SKM-1 treated with dmso at 0.1 percent for 144 hours (cell line): ENCODE measurements around the gene PPP1R18.
"Not testable (repeated sequence)": the region's sequence is repeated elsewhere in the genome, so short reads cannot be mapped to it uniquely, and the experiment has no call there.

Experiments
- DNase-seq: peaks from one replicate; lab custom pipeline; 2025; ENCODE audit not compliant: unreplicated experiment; lab: John Stamatoyannopoulos, UW

PPP1R18 gene

DNA sequence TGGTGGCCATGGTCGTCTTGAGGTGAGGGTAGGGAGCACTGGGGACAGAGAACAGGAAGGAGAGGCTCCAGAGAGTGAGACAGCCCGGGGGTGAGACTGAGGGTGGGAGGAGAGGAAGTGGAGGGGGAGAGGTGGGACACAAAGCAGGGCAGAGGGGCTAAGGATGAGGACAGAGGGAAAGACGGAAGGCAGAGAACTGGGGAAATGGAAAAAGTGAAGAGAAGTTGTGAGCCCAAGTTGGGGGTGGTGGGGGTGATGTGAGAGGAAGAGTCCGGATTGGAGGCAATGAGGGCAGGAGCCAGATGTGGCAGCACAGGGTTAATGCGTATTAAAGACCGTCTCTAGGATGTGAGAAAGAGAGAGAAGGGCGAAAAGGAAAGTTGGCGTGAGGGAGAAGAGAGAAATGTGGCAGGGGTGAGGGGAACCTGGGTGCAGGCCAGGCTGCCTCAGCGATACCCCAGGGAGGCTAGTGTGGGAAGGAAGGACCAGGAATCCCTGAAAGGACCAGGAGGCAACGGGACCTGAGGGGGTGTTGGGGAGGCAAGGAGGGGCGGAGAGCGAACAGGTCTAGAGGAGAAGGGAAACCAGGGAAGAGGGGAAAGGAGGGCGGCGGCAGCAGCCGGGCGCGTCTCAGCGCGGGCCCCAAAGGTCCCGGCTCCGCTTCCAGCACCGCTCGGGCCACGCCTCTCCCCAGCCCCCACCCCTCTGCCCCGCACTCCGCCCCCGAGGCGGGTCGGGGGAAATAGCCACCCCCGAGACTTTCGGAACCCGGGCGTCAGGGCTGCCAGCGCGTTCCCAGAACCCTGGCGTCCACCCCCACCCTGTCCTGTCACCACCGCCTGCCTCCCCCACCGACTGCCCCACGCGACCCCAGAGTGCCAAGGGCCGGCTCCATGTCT is at the start of gene PPP1R18:
Gene PPP1R18 (minus strand): TSS at position 637 of the 899 bp plus-strand sequence. CDS start 627 bp downstream, at position 10.
- DNase-seq, result no peak

DNA sequence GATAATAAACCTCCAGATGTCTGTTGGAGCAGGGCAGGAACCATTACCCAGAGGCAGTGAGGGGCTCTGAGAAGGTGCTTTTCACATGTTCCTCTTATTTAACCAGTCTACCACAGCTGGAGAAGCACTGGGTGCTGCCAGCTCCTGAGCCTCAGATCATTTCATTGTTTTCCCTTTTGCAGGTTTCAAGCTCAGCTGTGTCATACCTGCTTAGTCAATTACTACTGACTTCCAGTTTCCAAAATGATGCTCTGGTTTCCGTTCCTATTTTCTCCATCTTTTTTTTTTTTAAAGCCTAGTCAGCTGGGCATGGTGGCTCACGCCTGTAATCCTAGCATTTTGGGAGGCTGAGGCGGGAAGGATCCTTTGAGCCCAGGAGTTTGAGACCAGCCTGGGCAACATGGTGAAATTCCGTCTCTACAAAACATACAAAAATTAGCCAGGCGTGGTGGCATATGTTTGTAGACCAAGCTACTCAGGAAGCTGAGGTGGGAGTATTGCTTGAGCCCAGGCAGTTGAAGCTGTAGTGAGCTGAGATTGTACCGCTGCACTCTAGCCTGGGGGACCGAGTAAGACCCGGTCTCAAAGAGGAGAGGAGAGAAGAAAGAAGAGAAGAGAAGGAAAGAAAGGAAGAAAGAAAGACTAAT is 49.3 kb upstream of the PPP1R18 start:
- DNase-seq, result no peak

- no peak for DNase-seq
Measured at GRCh38 chr6:30732237-30732943, 45.9 kb upstream of the PPP1R18 start.

- DNase-seq, result peak; percentile 65
Measured at GRCh38 chr6:30730601-30731435, 44.4 kb upstream of the PPP1R18 start.

- DNase-seq, result no peak
Measured at GRCh38 chr6:30727920-30728553, 41.6 kb upstream of the PPP1R18 start.

DNA sequence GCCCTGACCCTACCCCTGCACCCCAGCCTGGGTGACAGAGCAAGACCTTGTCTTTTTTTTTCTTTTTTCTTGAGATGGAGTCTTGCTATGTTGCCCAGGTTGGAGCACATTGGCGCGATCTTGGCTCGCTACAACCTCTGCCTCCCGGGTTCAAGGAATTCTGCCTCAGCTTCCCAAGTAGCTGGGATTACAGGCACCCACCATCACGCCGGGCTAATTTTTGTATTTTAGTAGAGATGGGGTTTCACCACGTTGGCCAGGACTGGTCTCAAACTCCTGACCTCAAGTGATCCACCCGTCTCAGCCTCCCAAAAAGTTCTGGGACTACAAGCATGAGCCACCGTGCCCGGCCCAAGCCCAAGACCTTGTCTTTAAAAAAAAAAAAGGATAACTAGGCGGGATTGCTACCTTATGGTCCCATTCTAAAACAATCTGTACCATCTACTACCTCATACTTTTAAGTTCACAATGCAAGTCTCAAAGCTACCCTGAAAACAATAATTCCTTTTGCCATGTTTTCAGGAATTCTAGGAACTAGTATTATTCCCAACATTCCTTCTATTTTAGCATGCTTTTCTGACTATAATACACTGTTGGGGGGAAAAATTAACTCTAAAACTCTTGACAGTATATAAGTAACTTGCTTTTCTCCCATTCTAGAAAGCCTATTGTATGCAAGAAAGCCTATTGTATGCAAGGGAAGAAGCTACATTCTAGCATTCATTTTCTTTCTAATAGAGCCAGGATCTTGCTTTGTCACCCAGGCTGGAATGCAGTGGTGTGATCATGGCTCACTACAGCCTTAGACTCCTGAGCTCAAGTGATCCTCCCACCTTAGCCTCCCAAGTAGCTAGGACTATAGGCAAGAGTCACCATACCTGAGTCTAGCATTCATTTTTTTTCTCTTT is 40.3 kb upstream of the PPP1R18 start:
- DNase-seq, result no peak

GRCh38 chr6:30725713-30726505 is 39.5 kb upstream of the PPP1R18 start:
- no peak for DNase-seq

DNA sequence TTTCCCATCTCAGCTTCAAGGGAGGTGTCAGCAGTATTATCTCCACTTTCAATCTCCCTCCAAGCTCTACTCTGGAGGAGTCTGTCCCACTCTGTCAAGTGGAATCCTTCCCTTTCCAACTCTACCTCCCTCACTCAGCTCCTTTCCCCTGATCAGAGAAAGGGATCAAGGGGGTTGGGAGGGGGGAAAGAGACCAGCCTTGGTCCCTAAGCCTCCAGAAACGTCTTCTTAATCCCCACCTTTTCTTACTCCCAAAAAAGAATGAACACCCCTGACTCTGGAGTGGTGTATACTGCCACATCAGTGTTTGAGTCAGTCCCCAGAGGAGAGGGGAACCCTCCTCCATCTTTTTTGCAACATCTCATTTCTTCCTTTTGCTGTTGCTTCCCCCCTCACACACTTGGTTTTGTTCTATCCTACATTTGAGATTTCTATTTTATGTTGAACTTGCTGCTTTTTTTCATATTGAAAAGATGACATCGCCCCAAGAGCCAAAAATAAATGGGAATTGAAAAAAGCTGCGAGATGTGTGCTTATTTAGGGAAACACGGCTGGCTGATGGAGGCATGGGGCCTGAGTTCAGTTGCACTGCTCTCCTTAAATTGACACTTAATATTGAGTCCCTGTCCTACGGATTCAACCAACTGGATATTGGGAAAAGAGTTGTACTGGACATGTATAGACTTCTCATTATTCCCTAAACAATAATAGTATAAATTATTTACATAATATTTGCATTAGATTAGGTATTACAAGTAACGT is 38.6 kb upstream of the PPP1R18 start:
- DNase-seq, result no peak

DNA sequence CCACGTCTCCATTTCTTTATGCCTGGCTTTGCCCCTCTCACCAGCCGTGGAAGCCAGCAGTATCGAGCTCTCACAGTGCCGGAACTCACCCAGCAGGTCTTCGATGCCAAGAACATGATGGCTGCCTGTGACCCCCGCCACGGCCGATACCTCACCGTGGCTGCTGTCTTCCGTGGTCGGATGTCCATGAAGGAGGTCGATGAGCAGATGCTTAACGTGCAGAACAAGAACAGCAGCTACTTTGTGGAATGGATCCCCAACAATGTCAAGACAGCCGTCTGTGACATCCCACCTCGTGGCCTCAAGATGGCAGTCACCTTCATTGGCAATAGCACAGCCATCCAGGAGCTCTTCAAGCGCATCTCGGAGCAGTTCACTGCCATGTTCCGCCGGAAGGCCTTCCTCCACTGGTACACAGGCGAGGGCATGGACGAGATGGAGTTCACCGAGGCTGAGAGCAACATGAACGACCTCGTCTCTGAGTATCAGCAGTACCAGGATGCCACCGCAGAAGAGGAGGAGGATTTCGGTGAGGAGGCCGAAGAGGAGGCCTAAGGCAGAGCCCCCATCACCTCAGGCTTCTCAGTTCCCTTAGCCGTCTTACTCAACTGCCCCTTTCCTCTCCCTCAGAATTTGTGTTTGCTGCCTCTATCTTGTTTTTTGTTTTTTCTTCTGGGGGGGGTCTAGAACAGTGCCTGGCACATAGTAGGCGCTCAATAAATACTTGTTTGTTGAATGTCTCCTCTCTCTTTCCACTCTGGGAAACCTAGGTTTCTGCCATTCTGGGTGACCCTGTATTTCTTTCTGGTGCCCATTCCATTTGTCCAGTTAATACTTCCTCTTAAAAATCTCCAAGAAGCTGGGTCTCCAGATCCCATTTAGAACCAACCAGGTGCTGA is 37.6 kb upstream of the PPP1R18 start:
- not testable (repeated sequence) for DNase-seq

- not testable (repeated sequence) for DNase-seq
Measured at GRCh38 chr6:30723159-30723842, 36.9 kb upstream of the PPP1R18 start.

- peak; percentile 53 for DNase-seq
Measured at GRCh38 chr6:30722280-30723112, 36.1 kb upstream of the PPP1R18 start.

- DNase-seq, result not testable (repeated sequence)
Measured at GRCh38 chr6:30722025-30722279, 35.5 kb upstream of the PPP1R18 start.

DNA sequence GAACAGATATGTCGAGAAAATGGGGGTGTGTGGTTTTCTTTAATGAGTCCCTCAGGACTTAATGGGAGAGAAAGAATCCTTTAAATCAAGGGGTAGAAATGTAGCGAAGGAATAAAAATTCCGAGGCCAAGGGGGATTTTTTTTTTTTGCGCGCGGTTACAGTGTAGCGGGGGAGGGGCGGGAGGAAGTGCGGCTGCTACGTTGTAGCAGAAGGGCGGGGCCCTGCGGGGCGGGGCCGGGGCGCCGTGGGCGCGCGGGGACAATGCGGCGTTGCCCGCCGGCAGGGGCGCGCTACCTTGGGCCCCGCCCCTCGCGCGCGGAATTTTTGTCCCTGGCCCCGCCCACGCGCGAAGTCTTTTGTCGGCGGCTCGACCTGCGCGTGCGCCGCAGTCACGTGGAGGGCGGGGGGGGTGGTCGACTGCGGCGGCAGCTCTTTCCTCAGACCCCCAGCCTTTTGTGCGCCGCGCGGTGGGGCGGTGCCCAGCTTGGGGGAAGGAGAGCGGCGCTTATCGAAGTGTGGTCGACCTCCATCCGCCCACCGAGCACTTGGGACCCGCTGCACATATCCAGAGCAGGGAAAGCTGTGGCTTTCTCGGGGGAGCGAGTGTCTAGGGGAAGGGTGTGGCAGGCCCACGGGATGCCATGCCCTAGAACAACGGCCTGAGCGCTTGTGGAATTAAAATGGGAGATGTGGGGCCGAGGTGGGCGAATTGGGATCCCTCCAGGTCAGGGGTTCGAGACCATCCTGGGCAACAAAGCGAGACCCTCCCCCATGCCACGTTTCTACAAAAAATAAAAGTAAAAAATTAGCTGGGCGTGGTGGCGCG is 35.0 kb upstream of the PPP1R18 start:
- peak; percentile 85 for DNase-seq

DNA sequence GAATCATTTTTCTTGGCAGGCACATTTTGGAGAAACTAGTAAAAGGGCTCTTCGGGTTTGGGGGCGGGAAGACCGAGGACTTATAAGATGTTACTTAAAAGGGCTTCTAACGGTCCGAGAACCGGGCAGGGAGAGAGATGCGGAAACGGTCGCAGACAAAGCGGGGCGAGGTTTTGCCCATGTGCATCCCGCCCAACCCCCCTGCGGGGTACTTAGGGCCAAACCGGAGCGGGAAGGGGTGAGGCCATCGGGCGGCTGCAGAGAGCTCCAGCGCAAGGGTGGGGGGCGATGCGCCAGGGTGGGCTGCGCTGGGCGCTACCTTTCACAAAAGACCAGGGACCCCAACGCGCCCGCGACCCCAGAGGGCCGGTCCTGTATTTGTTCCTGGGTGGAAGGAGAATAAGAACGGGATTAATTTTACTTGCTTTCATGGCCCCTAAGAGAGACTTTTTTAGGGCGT is 34.3 kb upstream of the PPP1R18 start:
- DNase-seq, result peak; percentile 23
